HG02885 (cell line): ENCODE data around the gene TTLL10.

Experiments
- ATAC-seq: cut with Tn5 transposase; IDR thresholded peaks from one replicate; pipeline ENCODE4 v1.9.1; 2021; ENCODE audit warnings: mild to moderate bottlenecking; ENCODE audit not compliant: unreplicated experiment, poor library complexity

The TTLL10 gene

DNA sequence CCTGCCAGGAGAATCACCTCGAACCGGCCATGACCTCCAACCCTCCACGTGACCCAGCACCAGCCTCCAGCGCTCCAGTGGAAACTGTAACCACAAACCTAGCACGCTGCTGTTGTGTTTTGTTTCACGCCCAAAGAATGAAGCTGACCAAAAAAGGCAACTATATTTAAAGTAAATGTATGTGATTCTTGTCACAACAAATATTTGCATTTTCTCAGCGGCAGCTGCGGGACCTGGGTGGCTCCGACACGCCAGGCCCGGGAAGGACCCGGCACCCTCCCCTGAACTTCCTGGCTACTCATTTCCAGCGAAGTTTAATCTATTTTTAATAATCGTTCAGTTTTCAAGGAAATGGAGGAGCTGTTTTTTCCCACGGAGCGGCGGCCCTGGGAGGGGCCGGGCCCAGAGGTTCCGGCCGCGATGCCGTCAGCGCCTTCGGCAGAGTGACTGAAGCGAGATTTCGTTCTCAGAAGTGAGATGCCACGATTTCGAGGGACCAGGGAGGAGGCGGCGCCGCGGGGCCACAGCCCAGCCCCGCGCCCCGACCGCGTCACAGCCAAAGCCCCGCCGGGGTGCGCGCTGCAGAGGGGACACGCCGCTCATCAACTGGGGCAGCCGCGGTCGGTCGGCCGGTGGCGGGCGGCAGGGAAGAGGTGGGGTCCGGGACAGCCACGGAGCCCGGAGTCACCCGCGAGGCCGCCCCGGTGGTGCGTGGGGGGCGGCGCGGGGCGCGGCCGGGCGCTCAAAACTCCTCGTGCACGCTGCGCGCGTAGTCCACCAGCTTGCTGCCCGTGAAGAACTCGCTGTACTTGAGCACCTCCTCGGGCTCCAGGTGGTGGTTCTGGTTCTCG lies 43.3 kb downstream of the TTLL10 start:
- ATAC-seq, result no peak

GRCh38 chr1:1217621-1218523 lies 44.2 kb downstream of the TTLL10 start:
- ATAC-seq, result no peak

- no peak for ATAC-seq
Measured at GRCh38 chr1:1218524-1219200, 45.0 kb downstream of the TTLL10 start.

DNA sequence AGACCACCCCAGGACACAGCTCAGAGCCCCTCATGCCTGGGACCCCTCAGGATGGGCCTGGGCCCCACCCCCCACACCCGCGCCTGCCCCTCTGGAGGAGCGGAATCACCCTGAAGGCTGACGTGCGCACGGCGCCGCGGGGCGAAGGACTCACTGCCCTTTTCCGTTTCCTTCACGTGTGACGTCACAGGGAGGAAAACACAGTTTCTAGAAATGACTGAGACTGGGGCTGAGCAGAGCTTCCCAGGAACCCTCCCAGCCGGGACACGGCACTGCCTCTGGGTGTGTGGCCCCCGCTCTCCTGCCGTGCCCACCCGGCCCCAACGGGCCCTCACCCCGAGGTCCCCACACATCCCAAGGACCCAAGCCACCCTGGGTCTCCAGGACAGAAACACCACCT lies 45.7 kb downstream of the TTLL10 start:
- no peak for ATAC-seq

DNA sequence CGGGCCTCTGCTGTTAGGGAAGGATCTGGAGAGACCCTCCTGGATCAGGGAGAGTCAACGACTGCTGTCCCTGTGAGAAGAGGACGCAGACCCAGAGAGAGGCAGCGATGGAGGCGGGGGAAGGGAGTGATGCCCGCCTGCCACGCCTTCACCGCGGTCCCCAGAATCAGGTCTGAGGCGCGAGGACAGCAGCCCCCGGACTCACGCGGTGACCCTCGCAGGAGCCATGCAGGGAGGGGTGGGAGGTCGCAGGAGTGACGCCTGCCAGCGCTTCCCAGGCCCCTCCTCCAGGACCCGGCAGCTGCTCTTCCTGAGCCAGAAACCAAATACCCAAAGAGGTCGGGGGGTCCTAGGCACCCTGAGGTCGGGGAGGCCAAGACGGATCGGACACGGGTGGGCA lies 46.5 kb downstream of the TTLL10 start:
- no peak for ATAC-seq

DNA sequence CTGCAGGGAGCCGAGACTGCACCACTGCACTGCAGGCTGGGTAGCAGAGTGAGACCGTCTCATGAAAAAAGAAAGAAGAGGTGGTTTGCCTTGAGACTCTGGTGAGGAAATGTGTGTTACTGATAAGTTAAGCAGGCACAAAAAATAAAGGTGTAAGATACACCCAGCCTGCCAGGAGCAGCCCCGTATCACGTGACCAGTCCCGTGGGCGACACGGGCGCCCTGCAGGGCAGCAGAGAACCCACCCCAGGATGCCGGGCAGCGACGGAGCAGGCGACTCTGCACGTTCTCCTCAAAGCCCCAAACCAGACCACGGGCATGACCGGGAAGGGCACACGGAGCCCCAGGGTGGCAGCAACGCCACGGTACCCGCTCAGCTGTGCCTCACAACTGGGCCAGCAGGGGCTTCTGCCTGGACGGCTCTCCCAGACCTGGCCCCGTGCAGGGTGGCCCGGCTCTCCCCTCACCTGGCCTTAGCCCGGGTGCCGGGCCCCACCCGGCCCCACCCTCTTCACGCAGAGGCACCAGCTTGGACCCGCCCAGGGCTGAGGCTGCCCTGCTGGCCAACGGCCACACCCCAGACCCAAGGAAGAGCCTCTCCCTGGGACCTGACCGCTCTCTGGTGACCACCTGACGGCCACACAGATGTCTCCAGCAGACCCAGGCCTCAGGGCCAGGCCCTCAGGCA lies 48.4 kb downstream of the TTLL10 start:
- no peak for ATAC-seq

DNA sequence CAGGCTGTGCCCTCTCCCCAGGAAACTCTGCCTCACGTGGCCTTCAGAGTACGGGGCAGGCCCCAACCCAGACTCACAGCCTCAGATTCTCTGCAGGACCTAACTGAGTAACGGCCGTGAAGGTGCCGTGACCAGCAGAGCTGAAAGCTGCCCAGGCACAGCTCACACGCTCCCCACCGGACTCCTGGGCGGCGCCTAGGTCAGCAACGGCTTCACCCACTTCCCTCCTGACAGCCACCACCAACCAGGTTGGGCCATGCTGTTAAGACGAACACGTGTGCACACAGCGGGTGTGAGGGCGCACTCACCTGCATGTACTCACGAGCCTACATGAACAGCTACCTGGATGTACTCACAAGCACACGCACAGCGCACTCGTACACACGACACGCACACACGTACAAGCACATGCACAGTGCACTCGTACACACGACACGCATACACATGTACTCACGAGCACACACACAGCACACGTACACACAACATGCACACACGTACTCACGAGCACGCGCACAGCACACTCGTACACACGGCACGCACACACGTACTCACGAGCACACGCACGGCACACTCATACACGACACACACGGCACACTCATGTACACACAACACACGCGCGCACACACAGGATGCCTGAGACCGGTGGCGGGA lies 49.0 kb downstream of the TTLL10 start:
- ATAC-seq, result no peak

DNA sequence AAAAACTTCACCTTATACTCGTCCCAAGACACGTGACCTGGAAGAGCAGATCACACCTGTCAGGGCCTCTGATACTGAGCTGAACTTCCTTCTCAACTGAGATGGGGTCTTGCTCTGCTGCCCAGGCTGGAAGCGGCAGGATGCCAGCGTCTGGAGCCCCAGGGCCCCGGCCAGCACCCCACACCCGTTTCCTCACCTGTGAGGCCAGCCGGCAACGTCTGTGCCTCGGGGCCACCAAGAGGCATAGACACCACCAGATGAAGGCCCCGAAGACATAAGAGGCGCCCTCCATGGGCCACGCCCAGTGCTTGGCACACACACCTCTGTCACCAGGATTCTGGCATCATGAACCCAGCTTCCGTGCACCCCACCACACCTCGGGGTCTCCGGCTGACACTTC lies 49.6 kb downstream of the TTLL10 start:
- ATAC-seq, result no peak

DNA sequence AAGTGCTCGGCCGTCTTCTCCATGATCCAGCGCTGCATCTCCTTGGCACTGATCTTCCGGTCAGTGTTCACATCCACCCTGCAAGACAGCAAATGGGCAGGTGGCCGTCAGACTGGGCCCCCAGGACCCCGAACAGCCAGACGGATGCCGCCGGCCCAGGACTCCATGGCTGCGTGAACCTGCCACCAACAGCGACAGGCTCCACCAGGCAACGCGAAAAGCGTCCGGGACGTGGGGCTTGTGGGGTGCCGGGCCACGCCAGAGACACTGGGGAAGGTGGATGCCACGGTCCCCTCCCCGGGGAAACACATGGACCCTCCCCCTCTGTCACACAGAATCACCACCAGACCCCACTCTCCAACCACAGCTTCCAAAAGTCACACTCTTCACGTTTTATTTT lies 50.2 kb downstream of the TTLL10 start:
- ATAC-seq, result no peak

- ATAC-seq, result no peak
Measured at GRCh38 chr1:1225238-1225845, 51.7 kb downstream of the TTLL10 start.

DNA sequence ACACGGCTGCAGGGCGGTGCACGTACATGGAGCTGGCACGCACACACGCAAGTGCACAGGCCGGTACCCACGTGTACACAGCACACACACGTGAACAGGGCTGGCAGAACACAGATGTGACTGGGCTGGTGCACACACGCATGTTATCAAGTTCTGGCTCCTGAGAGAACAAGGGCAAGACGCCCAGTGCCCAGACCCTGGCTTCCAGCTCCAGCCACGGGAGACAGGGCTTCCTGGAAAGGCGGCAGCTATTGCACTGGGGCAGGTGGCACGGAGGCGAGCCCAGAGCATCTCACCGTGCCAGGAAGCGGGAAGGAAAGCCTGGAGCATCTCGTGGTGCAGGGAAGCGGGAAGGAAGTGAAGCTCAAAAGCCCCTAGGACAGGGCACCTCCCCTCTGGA lies 52.2 kb downstream of the TTLL10 start:
- no peak for ATAC-seq

- no peak for ATAC-seq
Measured at GRCh38 chr1:1226566-1227362, 53.1 kb downstream of the TTLL10 start.

DNA sequence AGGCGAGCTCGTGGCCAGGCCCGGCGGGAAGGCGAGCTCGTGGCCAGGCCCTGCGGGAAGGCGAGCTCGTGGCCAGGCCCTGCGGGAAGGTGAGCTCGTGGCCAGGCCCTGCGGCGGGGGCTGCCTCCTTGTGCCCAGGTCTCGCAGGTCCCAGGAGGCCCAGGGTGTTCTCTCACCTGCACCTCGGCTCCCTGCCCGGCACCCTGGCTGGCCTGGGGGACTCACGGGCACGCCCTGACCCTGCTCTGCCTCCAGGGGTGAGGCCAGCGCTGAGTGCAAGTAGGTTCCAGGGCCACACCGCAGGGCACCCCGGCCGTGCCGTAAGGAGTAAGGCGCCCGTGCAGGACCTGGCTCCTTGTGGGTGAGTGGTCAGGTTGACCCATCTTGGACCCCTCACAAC lies 53.7 kb downstream of the TTLL10 start:
- ATAC-seq, result no peak

DNA sequence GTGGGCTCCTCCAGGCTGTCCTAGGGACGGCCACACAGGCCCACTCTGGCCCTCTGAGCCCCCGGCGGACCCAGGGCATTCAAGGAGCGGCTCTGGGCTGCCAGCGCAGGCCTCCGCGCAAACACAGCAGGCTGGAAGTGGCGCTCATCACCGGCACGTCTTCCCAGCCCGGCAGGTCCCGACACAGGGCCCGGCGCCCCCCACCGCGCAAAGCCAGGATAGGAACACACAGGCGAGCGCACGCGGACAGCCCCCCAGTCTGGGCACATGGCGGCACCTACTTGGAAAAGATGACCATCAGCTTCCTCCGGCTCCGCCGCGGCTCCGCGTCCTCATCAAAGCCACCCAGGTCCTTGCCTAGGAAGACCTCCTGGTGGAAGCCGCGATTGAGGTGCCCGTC lies 54.5 kb downstream of the TTLL10 start:
- ATAC-seq, result no peak

DNA sequence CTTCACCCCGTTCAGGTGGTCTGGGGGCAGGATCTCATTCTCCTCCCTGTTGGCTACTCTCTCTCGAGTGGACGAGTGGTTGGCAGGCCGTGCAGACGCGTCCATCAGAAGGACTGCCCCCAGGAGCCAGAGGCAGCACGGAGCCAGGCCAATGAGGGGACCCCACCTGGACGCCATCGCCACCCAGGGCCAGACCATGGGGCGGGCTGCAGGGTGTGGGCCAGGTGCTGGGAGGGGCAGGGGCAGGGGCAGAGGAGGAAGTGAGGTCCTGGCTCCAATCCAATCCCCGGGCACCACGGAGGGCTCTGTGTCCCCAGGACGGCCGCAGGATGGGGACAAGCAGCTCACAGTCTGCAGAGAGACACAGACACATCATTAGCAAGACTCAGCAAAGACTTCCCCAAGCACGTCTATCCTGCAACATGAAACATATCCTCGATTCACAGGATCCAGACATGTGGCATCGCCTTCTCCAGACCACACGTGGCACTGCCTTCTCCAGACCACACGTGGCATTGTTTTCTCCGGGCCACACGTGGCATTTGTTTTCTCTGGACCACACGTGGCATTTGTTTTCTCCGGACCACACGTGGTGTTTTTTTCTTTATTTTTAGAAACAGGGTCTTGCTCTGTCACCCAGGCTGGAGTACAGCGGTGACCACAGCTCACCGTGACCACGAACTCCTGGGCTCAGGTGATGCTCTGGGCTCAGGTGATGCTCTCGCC lies 55.1 kb downstream of the TTLL10 start:
- ATAC-seq, result no peak

- no peak for ATAC-seq
Measured at GRCh38 chr1:1229770-1230169, 56.1 kb downstream of the TTLL10 start.

GRCh38 chr1:1230656-1231399 lies 57.1 kb downstream of the TTLL10 start:
- ATAC-seq, result no peak
